ENCODE measurements around the gene SLC25A12. TPM values are rescaled to one million over a fixed set of nuclear protein-coding genes. Genes with fewer than 3 reads are reported as not detected.

Gene SLC25A12
- total RNA-seq, 4 donors from 2014 or later = 18.5 to 37.4 (median 24.9) TPM

DNA sequence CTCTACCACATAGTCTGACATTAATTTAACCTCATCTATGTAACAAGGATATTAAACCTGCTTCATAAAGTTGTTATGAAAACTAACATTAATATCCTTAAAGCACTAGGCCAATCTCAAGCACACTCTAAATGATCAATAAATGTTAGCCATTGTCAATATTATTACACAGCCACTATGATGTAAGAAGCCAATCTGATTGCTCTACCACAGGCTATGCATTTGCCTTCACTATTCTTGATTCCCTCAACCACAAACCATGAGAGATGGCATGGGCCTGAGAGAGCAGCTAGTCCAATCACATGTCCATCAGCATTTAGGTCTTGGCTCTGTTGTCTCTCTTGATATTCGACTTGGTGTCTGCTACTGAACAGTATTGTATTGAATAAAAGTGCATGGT lies 4.2 kb downstream of the SLC25A12 start:
- Histone ChIP-seq H3K4me3 (no peak overlapping the region), H3K4me1 (peaks cover 15% of the 10 kb centered on the region), H3K9me3 (no peaks in the 10 kb centered on the region), H3K27ac (no peak overlapping the region), H3K36me3 (no peaks in the 10 kb centered on the region), H3K27me3 (no peaks in the 10 kb centered on the region)
- 83% methylated on average over 1 of the region's 1 CpG for WGBS
- DNase-seq (ENCODE audit: low spot score in 2 of 2) = no peak
- TF ChIP-seq EP300 (IDR thresholded peaks at IDR 0.05) (no peak), POLR2AphosphoS5 (IDR thresholded peaks at IDR 0.05) (no peak), POLR2A (IDR thresholded peaks at IDR 0.05) (no peak)
- TF ChIP-seq, protein P1, sequence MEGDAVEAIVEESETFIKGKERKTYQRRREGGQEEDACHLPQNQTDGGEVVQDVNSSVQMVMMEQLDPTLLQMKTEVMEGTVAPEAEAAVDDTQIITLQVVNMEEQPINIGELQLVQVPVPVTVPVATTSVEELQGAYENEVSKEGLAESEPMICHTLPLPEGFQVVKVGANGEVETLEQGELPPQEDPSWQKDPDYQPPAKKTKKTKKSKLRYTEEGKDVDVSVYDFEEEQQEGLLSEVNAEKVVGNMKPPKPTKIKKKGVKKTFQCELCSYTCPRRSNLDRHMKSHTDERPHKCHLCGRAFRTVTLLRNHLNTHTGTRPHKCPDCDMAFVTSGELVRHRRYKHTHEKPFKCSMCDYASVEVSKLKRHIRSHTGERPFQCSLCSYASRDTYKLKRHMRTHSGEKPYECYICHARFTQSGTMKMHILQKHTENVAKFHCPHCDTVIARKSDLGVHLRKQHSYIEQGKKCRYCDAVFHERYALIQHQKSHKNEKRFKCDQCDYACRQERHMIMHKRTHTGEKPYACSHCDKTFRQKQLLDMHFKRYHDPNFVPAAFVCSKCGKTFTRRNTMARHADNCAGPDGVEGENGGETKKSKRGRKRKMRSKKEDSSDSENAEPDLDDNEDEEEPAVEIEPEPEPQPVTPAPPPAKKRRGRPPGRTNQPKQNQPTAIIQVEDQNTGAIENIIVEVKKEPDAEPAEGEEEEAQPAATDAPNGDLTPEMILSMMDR (IDR thresholded peaks at IDR 0.05) = no peak

- 98% methylated on average over 2 of the region's 2 CpGs for WGBS
- Histone ChIP-seq H3K36me3 (no peaks in the 10 kb centered on the region), H3K4me1 (peaks cover 11% of the 10 kb centered on the region), H3K27ac (no peak overlapping the region), H3K27me3 (no peaks in the 10 kb centered on the region), H3K4me3 (no peak overlapping the region), H3K9me3 (no peaks in the 10 kb centered on the region)
- DNase-seq (ENCODE audit: low spot score in 2 of 2) = no peak
- TF ChIP-seq EP300 (IDR thresholded peaks at IDR 0.05) (no peak), POLR2A (IDR thresholded peaks at IDR 0.05) (no peak), POLR2AphosphoS5 (IDR thresholded peaks at IDR 0.05) (no peak)
- TF ChIP-seq, protein P1 (IDR thresholded peaks at IDR 0.05) = no peak
Measured at GRCh38 chr2:171889333-171889732, 4.7 kb downstream of the SLC25A12 start.

- DNase-seq (ENCODE audit: low spot score in 2 of 2) = no peak
- 96% methylated on average over 5 of the region's 5 CpGs for WGBS
- Histone ChIP-seq H3K4me3 (no peak overlapping the region), H3K4me1 (peaks cover 9% of the 10 kb centered on the region), H3K27ac (no peak overlapping the region), H3K36me3 (no peaks in the 10 kb centered on the region), H3K9me3 (no peaks in the 10 kb centered on the region), H3K27me3 (no peaks in the 10 kb centered on the region)
- TF ChIP-seq POLR2AphosphoS5 (IDR thresholded peaks at IDR 0.05) (no peak), POLR2A (IDR thresholded peaks at IDR 0.05) (no peak), EP300 (IDR thresholded peaks at IDR 0.05) (no peak)
- TF ChIP-seq, protein P1 (IDR thresholded peaks at IDR 0.05) = no peak
Measured at GRCh38 chr2:171883275-171883893, 10.7 kb downstream of the SLC25A12 start.

GRCh38 chr2:171882089-171882769 lies 11.8 kb downstream of the SLC25A12 start:
- no peaks in the 10 kb centered on the region for H3K9me3 ChIP-seq
- H3K4me3 ChIP-seq = no peak overlapping the region
- H3K4me1 ChIP-seq = peaks cover 18% of the 10 kb centered on the region
- H3K27ac ChIP-seq = no peak overlapping the region
- H3K27me3 ChIP-seq = no peaks in the 10 kb centered on the region
- no peak for TF ChIP-seq POLR2A (IDR thresholded peaks at IDR 0.05)
- TF ChIP-seq POLR2AphosphoS5 (IDR thresholded peaks at IDR 0.05) = no peak
- no peak for TF ChIP-seq EP300 (IDR thresholded peaks at IDR 0.05)
- DNase-seq (ENCODE audit: low spot score in 2 of 2) = no peak
- H3K36me3 ChIP-seq = no peaks in the 10 kb centered on the region
- WGBS = 94% methylated on average over 2 of the region's 2 CpGs

DNA sequence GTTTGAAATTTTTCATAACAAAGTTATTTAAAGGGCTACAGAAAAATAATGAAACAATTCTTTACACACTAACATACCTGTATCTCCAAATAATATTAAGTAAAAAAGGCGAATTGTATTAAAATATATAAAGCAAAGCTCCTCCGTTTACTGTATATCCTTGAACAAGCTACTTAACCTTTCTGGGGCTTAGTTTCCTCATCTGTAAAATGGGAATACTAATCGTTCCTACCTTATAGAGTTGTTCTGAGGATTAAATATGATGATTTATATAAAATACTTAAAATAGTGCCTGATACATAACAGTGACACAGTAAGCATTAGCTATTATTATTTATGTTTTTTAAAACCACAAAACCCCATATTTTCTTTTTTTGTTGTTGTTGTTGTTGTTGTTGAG lies 13.3 kb downstream of the SLC25A12 start:
- no peak overlapping the region for H3K27ac ChIP-seq
- WGBS = 93% methylated on average over 3 of the region's 3 CpGs

More for the DNA sequence above, 13.3 kb downstream of the SLC25A12 start:
- Histone ChIP-seq H3K36me3 (no peaks in the 10 kb centered on the region), H3K27me3 (no peaks in the 10 kb centered on the region), H3K4me1 (peaks cover 20% of the 10 kb centered on the region), H3K9me3 (no peaks in the 10 kb centered on the region), H3K4me3 (no peak overlapping the region)
- no peak for DNase-seq (ENCODE audit: low spot score in 2 of 2)
- TF ChIP-seq POLR2A (IDR thresholded peaks at IDR 0.05) (no peak), EP300 (IDR thresholded peaks at IDR 0.05) (no peak), POLR2AphosphoS5 (IDR thresholded peaks at IDR 0.05) (no peak)
- TF ChIP-seq, protein P1 (IDR thresholded peaks at IDR 0.05) = no peak

Data from suprapubic skin (tissue), 4 donors.